IPS-15b (cell line): ENCODE data around the gene DENND1A.
"Not testable (repeated sequence)": the region's sequence is repeated elsewhere in the genome, so short reads cannot be mapped to it uniquely, and the experiment has no call there.

ENCODE experiments used
- H3K27me3 ChIP-seq: one replicate; pipeline ENCODE4 v1.6.1; 2013; ENCODE audit warnings: low read length; ENCODE audit not compliant: control insufficient read depth, insufficient read depth
- H3K36me3 ChIP-seq: one replicate; pipeline ENCODE4 v1.6.1; 2013; ENCODE audit warnings: low read length; ENCODE audit not compliant: control insufficient read depth, insufficient read depth
- H3K4me1 ChIP-seq: one replicate; pipeline ENCODE4 v1.6.1; 2013; ENCODE audit warnings: mild to moderate bottlenecking, low read length; ENCODE audit not compliant: control insufficient read depth, insufficient read depth
- H3K4me3 ChIP-seq: one replicate; pipeline ENCODE4 v1.5.1; 2013; ENCODE audit warnings: low read depth, low read length
- H3K9ac ChIP-seq: one replicate; pipeline ENCODE4 v1.6.1; 2013; ENCODE audit warnings: low read depth, mild to moderate bottlenecking, low read length
- H3K9me3 ChIP-seq: one replicate; pipeline ENCODE4 v1.6.1; 2013; ENCODE audit warnings: mild to moderate bottlenecking, low read length; ENCODE audit not compliant: control insufficient read depth, insufficient read depth

DENND1A gene

DNA sequence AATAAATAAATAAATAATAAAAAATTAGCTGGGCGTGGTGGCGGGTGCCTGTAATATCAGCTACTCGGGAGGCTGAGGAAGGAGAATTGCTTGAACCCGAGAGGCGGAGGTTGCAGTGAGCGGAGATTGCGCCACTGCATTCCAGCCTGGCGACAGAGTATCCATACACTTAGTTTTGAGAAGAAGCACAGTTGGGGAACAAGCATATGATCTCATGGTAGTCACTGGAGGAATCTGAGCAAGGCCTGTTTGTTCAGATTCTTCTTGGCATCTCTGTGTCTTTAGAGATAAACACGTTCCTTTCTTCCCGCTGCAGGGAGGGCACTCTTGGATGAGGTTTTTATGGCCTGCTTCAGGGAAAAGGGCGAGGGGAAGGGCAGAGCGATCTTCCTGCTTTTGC is 15.6 kb upstream of the DENND1A start:
- Histone ChIP-seq H3K9ac (no peak overlapping the region), H3K9me3 (no peaks in the 10 kb centered on the region), H3K27me3 (no peaks in the 10 kb centered on the region), H3K4me3 (no peak overlapping the region), H3K4me1 (no peaks in the 10 kb centered on the region), H3K36me3 (no peaks in the 10 kb centered on the region)

GRCh38 chr9:123944464-123944863 is 14.5 kb upstream of the DENND1A start:
- H3K9me3 ChIP-seq, H3K36me3 ChIP-seq, H3K9ac ChIP-seq, H3K27me3 ChIP-seq, H3K4me3 ChIP-seq, H3K4me1 ChIP-seq: not testable (repeated sequence)

GRCh38 chr9:123943671-123944070 is 13.7 kb upstream of the DENND1A start:
- no peaks in the 10 kb centered on the region for H3K9me3 ChIP-seq
- no peak overlapping the region for H3K9ac ChIP-seq
- no peaks in the 10 kb centered on the region for H3K36me3 ChIP-seq
- H3K4me3 ChIP-seq = no peak overlapping the region
- no peaks in the 10 kb centered on the region for H3K4me1 ChIP-seq
- H3K27me3 ChIP-seq = no peaks in the 10 kb centered on the region

- Histone ChIP-seq H3K4me1 (no peaks in the 10 kb centered on the region), H3K9ac (no peak overlapping the region), H3K36me3 (no peaks in the 10 kb centered on the region), H3K9me3 (no peaks in the 10 kb centered on the region), H3K27me3 (no peaks in the 10 kb centered on the region), H3K4me3 (no peak overlapping the region)
These were observed 12.6 kb upstream of the DENND1A start for GRCh38 chr9:123942542-123942941.

GRCh38 chr9:123941524-123942070 is 11.7 kb upstream of the DENND1A start:
- no peak overlapping the region for H3K4me3 ChIP-seq
- no peak overlapping the region for H3K9ac ChIP-seq
- H3K4me1 ChIP-seq = no peaks in the 10 kb centered on the region
- no peaks in the 10 kb centered on the region for H3K9me3 ChIP-seq
- no peaks in the 10 kb centered on the region for H3K27me3 ChIP-seq
- H3K36me3 ChIP-seq = no peaks in the 10 kb centered on the region

DNA sequence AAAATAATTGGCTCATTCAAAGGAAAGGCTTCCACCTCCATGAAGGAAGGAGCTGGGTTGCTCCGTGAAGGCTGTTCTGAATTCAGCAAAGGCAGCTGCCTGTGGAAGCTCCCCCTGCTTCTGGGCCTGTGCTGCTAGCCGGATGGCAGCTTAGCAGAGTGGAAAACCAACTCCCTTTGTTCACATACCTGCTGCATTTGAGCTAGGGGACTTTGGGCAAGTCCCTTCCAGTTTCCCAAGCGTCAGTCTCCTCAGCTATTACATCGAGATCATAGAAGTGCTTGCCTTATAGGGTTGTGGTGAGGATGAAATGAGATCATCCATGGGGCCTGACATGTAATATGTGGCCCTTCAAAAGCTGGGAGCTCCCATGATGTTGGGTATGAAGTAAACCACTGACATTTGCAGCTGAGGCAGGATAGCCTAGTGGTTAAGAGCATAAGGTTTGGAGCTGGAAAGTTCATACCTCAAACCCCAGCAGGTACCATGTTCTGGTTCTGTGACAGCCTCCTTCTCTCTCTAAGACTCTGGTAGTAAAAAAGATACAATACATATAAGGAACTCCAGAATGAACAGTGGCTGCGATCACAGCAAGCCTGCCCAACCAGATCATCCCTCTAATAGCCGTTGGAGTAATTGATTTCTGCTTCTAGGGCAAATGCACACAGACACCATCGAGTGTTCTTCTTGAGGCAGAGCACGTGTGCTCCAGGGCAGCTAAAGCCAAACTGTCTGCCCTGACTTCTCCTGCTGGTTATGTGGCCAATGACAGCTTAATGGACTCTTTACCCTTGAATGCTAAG is 11.0 kb upstream of the DENND1A start:
- Histone ChIP-seq H3K4me1 (no peaks in the 10 kb centered on the region), H3K36me3 (no peaks in the 10 kb centered on the region), H3K4me3 (no peak overlapping the region), H3K9ac (no peak overlapping the region), H3K27me3 (no peaks in the 10 kb centered on the region), H3K9me3 (no peaks in the 10 kb centered on the region)

DNA sequence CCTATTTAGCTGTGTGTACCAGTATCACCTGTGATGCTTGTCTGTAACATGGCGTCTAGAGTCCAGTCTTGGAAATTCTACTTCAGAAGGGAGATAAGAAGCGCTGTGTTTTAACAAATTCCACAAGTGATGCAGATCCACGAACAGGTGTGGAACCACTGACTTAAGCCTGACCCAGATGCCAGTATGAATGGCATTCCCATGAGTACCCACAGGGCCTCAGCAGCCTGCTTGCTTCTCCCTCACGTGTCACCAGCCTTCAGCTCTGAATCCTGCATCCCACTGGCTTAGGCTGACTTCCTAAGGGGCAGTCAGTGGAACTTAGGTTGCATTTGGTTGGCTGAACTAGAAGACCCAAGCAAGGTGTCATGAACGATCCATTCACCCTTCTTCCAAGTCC is 8.5 kb upstream of the DENND1A start:
- Histone ChIP-seq H3K4me3 (no peak overlapping the region), H3K9me3 (no peaks in the 10 kb centered on the region), H3K27me3 (no peaks in the 10 kb centered on the region), H3K4me1 (no peaks in the 10 kb centered on the region), H3K9ac (no peak overlapping the region), H3K36me3 (no peaks in the 10 kb centered on the region)

GRCh38 chr9:123936575-123936974 is 6.6 kb upstream of the DENND1A start:
- not testable (repeated sequence) for H3K9me3 ChIP-seq, H3K4me1 ChIP-seq, H3K36me3 ChIP-seq, H3K27me3 ChIP-seq, H3K9ac ChIP-seq, H3K4me3 ChIP-seq

GRCh38 chr9:123933440-123934212 is 3.7 kb upstream of the DENND1A start:
- Histone ChIP-seq H3K4me1 (peaks cover 9% of the 10 kb centered on the region), H3K36me3 (no peaks in the 10 kb centered on the region), H3K27me3 (peaks cover 7% of the 10 kb centered on the region), H3K9me3 (no peaks in the 10 kb centered on the region), H3K4me3 (no peak overlapping the region), H3K9ac (no peak overlapping the region)

- Histone ChIP-seq H3K9me3 (no peaks in the 10 kb centered on the region), H3K4me1 (peaks cover 36% of the 10 kb centered on the region), H3K9ac (peak overlapping the region; percentile 41), H3K27me3 (peaks cover 7% of the 10 kb centered on the region), H3K4me3 (peak overlapping the region; percentile 81), H3K36me3 (no peaks in the 10 kb centered on the region)
These were observed 603 bp downstream of the DENND1A start for GRCh38 chr9:123929177-123929869.

- peaks cover 36% of the 10 kb centered on the region for H3K4me1 ChIP-seq
- no peaks in the 10 kb centered on the region for H3K36me3 ChIP-seq
- H3K9ac ChIP-seq = no peak overlapping the region
- H3K27me3 ChIP-seq = peaks cover 7% of the 10 kb centered on the region
- no peaks in the 10 kb centered on the region for H3K9me3 ChIP-seq
- peak overlapping the region; percentile 81 for H3K4me3 ChIP-seq
These were observed 1.3 kb downstream of the DENND1A start for GRCh38 chr9:123928533-123929176.
